HepG2 (cell line): Measurements from ENCODE around the gene MS4A15. TPM values are rescaled to one million over a fixed set of nuclear protein-coding genes. Genes with fewer than 3 reads are reported as not detected.

Source experiments
- ATAC-seq: fragments of 200-7000 bp; cut with Tn5 transposase; 3 replicates; pipeline ENCODE4 v1.9.1; 2020; ENCODE audit warnings: mild to moderate bottlenecking, moderate library complexity
- BruUV-seq: library from RNA; stranded (reverse); fragments of 400-500 nt; replicated peaks from 2 replicates; lab custom pipeline; 2021; lab: Mats Ljungman, UMichigan
- CTCF ChIA-PET: fragments of 300-600 bp; formaldehyde crosslinking; extraction: SDS; loops from one replicate; lab custom pipeline; 2021; ENCODE audit warnings: low total read pairs, inconsistent platforms, low intra/inter-chr PET ratio; lab: Yijun Ruan, JAX
- POLR2A ChIA-PET: fragments of 350-600 bp; sonication (Branson Sonifier 250); formaldehyde crosslinking; loops from one replicate; lab custom pipeline; 2020; ENCODE audit warnings: antibody characterized with exemption, inconsistent platforms; lab: Yijun Ruan, JAX
- DNase-seq: peaks from one replicate; pipeline ENCODE4 v3.0.0-alpha.2; 2015; ENCODE audit warnings: low spot score
- FAIRE-seq: peaks from 3 replicates; lab custom pipeline; 2011; peaks lifted over from hg19 to GRCh38; lab: Jason Lieb, UNC
- H2AFZ ChIP-seq: one replicate; pipeline ENCODE4 v1.6.1; 2011; ENCODE audit warnings: low read length, inconsistent platforms
- H3K27ac ChIP-seq: fragments of 300-600 bp; 3 replicates; pipeline ENCODE4 v1.8.0; 2011; ENCODE audit warnings: mixed run types, mild to moderate bottlenecking, mixed read lengths, low read length, inconsistent platforms; ENCODE audit not compliant: insufficient read depth; ENCODE audit errors: extremely low read length
- H3K27me3 ChIP-seq, 2 experiments: fragments of 200-600 bp in 1 of 2; 2 replicates in 1 of 2; 3 replicates in 1 of 2; pipeline versions ENCODE4 v1.6.0 to v1.8.0; 2011; ENCODE audit warnings: low read length in 2 of 2, mild to moderate bottlenecking in 2 of 2, moderate library complexity in 2 of 2, inconsistent platforms in 1 of 2; ENCODE audit not compliant: insufficient read depth in 2 of 2, control insufficient read depth in 1 of 2
- H3K36me3 ChIP-seq, 2 experiments: fragments of 200-600 bp in 1 of 2; replicated peaks in 1 of 2; 2 replicates in 1 of 2; 3 replicates in 1 of 2; pipeline versions ENCODE4 v1.5.1 to v1.8.0; 2011; ENCODE audit warnings: low read length in 2 of 2, inconsistent platforms in 1 of 2; ENCODE audit not compliant: insufficient read depth in 2 of 2, control insufficient read depth in 1 of 2
- H3K4me1 ChIP-seq: 2 replicates; pipeline ENCODE4 v1.5.1; 2012; ENCODE audit warnings: low read length, inconsistent platforms; ENCODE audit not compliant: insufficient read depth
- H3K4me2 ChIP-seq: 2 replicates; pipeline ENCODE4 v1.6.0; 2011; ENCODE audit warnings: low read depth, low read length, inconsistent platforms
- H3K4me3 ChIP-seq, 3 experiments: fragments of 200-600 bp in 1 of 3; sonication (generic), shearing (Covaris generic) in 1 of 3; replicated peaks in 1 of 3; 2 replicates each; pipeline ENCODE4 v1.5.1; 2011 to 2016; ENCODE audit warnings: low read length in 3 of 3, inconsistent platforms in 2 of 3, low read depth in 2 of 3, mild to moderate bottlenecking in 2 of 3, control low read depth in 1 of 3, mixed read lengths in 1 of 3; ENCODE audit not compliant: insufficient read depth in 1 of 3
- H3K79me2 ChIP-seq: one replicate; pipeline ENCODE4 v1.6.1; 2011; ENCODE audit warnings: low read length, inconsistent platforms; ENCODE audit not compliant: insufficient read depth
- H3K9ac ChIP-seq: 2 replicates; pipeline ENCODE4 v1.6.0; 2011; ENCODE audit warnings: mild to moderate bottlenecking, low read depth, low read length, inconsistent platforms; ENCODE audit not compliant: insufficient read depth
- H3K9me3 ChIP-seq: 2 replicates; pipeline ENCODE4 v1.5.1; 2012; ENCODE audit warnings: mild to moderate bottlenecking, low read length
- H4K20me1 ChIP-seq: 2 replicates; pipeline ENCODE4 v1.6.0; 2011; ENCODE audit warnings: inconsistent platforms, mild to moderate bottlenecking, low read length, moderate library complexity; ENCODE audit not compliant: insufficient read depth
- ARNTL ChIP-seq: sonication (generic); formaldehyde crosslinking; IDR thresholded peaks from 2 replicates; pipeline ENCODE4 v1.4.0; 2020; ENCODE audit warnings: mild to moderate bottlenecking, missing genetic modification reagents
- HIVEP1 ChIP-seq: sonication (generic); formaldehyde crosslinking; IDR thresholded peaks from 2 replicates; pipeline ENCODE4 v1.4.0; 2020; ENCODE audit warnings: mild to moderate bottlenecking, missing genetic modification reagents
- TCF7 ChIP-seq: sonication (generic); IDR thresholded peaks from 2 replicates; pipeline ENCODE4 v1.6.1; 2016; ENCODE audit warnings: antibody characterized with exemption, low read depth
- WGBS: methylation state at CpG from one replicate; pipeline ENCODE4 v1.1.6; 2017; ENCODE audit warnings: low lambda C conversion rate; 5-methylcytosine and 5-hydroxymethylcytosine counted together
- in situ Hi-C: cut with HindIII; loops from 2 replicates; pipeline ENCODE4 v1.10.0; 2017; ENCODE audit warnings: low pct_unique_long_range_greater_than_20kb; ENCODE audit not compliant: extremely low pct_ligation_motif_present
- intact Hi-C: fragments of 100-400 bp; cut with micrococcal nuclease; formaldehyde crosslinking; loops from one replicate; pipeline ENCODE4 v1.10.0; 2022; ENCODE audit not compliant: unreplicated experiment
- polyA plus RNA-seq, 8 experiments: library from polyadenylated mRNA; depleted of rRNA in 3 of 8; stranded (reverse) in 7 of 8; unstranded in 1 of 8; fragments of >200 nt; fragmentation: Illumina TruSeq in 4 of 8; extraction: Trizol in 4 of 8; gene quantifications; 2 replicates each; pipeline versions ENCODE4 v1.2.1 to v1.2.3, GENCODE V29; 2011 to 2016; ENCODE audit warnings: low read depth in 4 of 8, missing spikeins in 1 of 8, mixed read lengths in 1 of 8; ENCODE audit not compliant: insufficient read depth in 1 of 8
- total RNA-seq, 5 experiments: library from RNA; depleted of rRNA; stranded (reverse); fragments of >200 nt; fragmentation: Illumina TruSeq; extraction: Trizol; gene quantifications; 2 replicates each; pipeline ENCODE4 v1.2.3, GENCODE V29; 2016; ENCODE audit warnings: low read depth in 1 of 5
- TF ChIP-seq, protein P1 (sequence below): sonication (generic); formaldehyde crosslinking; IDR thresholded peaks from 2 replicates; pipeline ENCODE4 v1.4.0; 2020; ENCODE audit warnings: missing genetic modification reagents
- TF ChIP-seq, protein P2 (sequence below): sonication (generic); formaldehyde crosslinking; IDR thresholded peaks from 2 replicates; pipeline ENCODE4 v1.8.0; 2022; ENCODE audit warnings: missing genetic modification reagents, mild to moderate bottlenecking, borderline replicate concordance
- TF ChIP-seq, protein P3 (sequence below): sonication (generic); formaldehyde crosslinking; IDR thresholded peaks from 2 replicates; pipeline ENCODE4 v1.5.1; 2020; ENCODE audit warnings: missing genetic modification reagents, mild to moderate bottlenecking, borderline replicate concordance

Gene MS4A15
- total and polyA plus RNA-seq, 2 of the 13 experiments (the other 11 are each of a cell fraction or from before 2014, with no cell fraction given): not detected

DNA sequence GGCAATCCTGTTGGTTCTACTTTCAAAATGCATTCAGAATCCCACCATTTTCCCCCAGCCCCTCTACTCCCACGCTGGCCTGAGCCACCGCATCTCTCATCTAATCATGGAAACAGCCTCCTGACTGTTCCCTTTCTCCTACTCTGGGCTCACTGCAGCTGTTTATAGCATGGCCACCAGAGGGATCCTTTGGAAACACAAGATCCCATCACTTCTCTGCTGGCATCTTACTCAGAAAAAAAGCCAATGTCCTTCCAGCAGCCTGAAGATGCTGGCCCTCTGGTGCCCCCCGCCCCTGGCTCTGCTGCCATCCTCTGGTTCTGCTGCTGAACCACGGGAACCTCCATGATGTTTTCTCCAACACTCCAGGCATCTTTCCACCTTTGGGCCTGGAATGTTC lies 46.2 kb upstream of the MS4A15 start:
- in situ Hi-C loops: no loop called here
- FAIRE-seq (no peak), ATAC-seq (peak; percentile 74), DNase-seq (no peak)
- ChIA-PET POLR2A (no interaction called here), CTCF (no interaction called here)
- TF ChIP-seq, protein P1, sequence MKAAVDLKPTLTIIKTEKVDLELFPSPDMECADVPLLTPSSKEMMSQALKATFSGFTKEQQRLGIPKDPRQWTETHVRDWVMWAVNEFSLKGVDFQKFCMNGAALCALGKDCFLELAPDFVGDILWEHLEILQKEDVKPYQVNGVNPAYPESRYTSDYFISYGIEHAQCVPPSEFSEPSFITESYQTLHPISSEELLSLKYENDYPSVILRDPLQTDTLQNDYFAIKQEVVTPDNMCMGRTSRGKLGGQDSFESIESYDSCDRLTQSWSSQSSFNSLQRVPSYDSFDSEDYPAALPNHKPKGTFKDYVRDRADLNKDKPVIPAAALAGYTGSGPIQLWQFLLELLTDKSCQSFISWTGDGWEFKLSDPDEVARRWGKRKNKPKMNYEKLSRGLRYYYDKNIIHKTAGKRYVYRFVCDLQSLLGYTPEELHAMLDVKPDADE: no peak
- TF ChIP-seq, protein P2, sequence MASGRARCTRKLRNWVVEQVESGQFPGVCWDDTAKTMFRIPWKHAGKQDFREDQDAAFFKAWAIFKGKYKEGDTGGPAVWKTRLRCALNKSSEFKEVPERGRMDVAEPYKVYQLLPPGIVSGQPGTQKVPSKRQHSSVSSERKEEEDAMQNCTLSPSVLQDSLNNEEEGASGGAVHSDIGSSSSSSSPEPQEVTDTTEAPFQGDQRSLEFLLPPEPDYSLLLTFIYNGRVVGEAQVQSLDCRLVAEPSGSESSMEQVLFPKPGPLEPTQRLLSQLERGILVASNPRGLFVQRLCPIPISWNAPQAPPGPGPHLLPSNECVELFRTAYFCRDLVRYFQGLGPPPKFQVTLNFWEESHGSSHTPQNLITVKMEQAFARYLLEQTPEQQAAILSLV (CRISPR knock-in tag): no peak
- no peak for TF ChIP-seq ARNTL (CRISPR knock-in tag)
- TF ChIP-seq, protein P3, sequence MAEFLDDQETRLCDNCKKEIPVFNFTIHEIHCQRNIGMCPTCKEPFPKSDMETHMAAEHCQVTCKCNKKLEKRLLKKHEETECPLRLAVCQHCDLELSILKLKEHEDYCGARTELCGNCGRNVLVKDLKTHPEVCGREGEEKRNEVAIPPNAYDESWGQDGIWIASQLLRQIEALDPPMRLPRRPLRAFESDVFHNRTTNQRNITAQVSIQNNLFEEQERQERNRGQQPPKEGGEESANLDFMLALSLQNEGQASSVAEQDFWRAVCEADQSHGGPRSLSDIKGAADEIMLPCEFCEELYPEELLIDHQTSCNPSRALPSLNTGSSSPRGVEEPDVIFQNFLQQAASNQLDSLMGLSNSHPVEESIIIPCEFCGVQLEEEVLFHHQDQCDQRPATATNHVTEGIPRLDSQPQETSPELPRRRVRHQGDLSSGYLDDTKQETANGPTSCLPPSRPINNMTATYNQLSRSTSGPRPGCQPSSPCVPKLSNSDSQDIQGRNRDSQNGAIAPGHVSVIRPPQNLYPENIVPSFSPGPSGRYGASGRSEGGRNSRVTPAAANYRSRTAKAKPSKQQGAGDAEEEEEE: no peak
- TF ChIP-seq TCF7: no peak
- TF ChIP-seq HIVEP1: no peak
- 2% methylated on average over 4 of the region's 4 CpGs for WGBS
- no peaks in the 10 kb centered on the region for H3K4me1 ChIP-seq
- no peak overlapping the region for H3K27ac ChIP-seq
- BruUV-seq: no TSS peak
- no peak overlapping the region for H3K4me3 ChIP-seq
- H3K27me3 ChIP-seq: peaks cover 0 to 14% of the 10 kb centered on the region in 2 experiments; a peak in 1 of 5 replicates
- intact Hi-C loops: no loop called here
- no peak overlapping the region for H3K9ac ChIP-seq
- no peaks in the 10 kb centered on the region for H4K20me1 ChIP-seq
- no peak overlapping the region for H2AFZ ChIP-seq
- H3K79me2 ChIP-seq: no peaks in the 10 kb centered on the region
- H3K9me3 ChIP-seq: no peaks in the 10 kb centered on the region
- no peaks in the 10 kb centered on the region for H3K36me3 ChIP-seq
- no peak overlapping the region for H3K4me2 ChIP-seq
